Panc1 (cell line): Measurements from ENCODE around the gene ZNF91.
"Not testable (repeated sequence)": the region's sequence is repeated elsewhere in the genome, so short reads cannot be mapped to it uniquely, and the experiment has no call there.

Experiments used
- POLR2AphosphoS5 ChIP-seq: IDR thresholded peaks from 2 replicates; pipeline ENCODE4 v1.6.1; 2012; ENCODE audit warnings: mild to moderate bottlenecking, low read depth, low read length, moderate library complexity
- SIN3A ChIP-seq: IDR thresholded peaks from 2 replicates; pipeline ENCODE4 v1.6.1; 2012; ENCODE audit warnings: low read depth, mild to moderate bottlenecking, low read length, moderate library complexity, borderline replicate concordance; ENCODE audit not compliant: insufficient read depth
- TCF7L2 ChIP-seq: IDR thresholded peaks from 2 replicates; pipeline ENCODE4 v1.6.1; 2011; ENCODE audit warnings: mild to moderate bottlenecking, low read depth, low read length, inconsistent platforms
- TF ChIP-seq, protein P1 (sequence below): fragments of 450-650 bp; IDR thresholded peaks from 2 replicates; pipeline ENCODE4 v1.5.1; 2017; ENCODE audit warnings: mild to moderate bottlenecking
- TF ChIP-seq, protein P2 (sequence below), 2 experiments: IDR thresholded peaks; 2 replicates each; pipeline ENCODE4 v1.6.1; 2011 to 2012; ENCODE audit warnings: low read depth in 2 of 2, control low read depth in 1 of 2, low read length in 1 of 2, mild to moderate bottlenecking in 1 of 2, moderate library complexity in 1 of 2; ENCODE audit not compliant: insufficient read depth in 1 of 2

DNA sequence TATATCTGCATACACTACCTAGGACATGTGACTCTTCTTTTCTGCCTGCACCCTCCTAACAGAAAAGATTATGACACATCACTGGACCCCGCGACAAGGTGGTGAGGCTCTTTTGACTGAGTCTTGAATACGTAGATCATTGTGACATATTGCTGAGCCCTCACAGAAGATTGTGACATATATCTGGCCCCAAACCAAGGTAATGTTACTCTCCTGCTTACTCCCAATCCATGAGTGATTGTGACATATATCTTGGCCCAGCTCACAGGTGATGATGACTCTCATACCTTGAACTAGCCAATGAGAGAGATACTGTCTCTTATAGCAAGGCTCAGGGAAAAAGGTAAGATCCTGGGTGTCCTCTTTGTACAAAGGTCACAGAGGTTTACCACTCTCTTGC is 75.7 kb downstream of the ZNF91 start:
- TF ChIP-seq, protein P1, sequence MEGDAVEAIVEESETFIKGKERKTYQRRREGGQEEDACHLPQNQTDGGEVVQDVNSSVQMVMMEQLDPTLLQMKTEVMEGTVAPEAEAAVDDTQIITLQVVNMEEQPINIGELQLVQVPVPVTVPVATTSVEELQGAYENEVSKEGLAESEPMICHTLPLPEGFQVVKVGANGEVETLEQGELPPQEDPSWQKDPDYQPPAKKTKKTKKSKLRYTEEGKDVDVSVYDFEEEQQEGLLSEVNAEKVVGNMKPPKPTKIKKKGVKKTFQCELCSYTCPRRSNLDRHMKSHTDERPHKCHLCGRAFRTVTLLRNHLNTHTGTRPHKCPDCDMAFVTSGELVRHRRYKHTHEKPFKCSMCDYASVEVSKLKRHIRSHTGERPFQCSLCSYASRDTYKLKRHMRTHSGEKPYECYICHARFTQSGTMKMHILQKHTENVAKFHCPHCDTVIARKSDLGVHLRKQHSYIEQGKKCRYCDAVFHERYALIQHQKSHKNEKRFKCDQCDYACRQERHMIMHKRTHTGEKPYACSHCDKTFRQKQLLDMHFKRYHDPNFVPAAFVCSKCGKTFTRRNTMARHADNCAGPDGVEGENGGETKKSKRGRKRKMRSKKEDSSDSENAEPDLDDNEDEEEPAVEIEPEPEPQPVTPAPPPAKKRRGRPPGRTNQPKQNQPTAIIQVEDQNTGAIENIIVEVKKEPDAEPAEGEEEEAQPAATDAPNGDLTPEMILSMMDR = not testable (repeated sequence)
- TF ChIP-seq POLR2AphosphoS5, SIN3A, TCF7L2: not testable (repeated sequence)
- TF ChIP-seq, protein P2, sequence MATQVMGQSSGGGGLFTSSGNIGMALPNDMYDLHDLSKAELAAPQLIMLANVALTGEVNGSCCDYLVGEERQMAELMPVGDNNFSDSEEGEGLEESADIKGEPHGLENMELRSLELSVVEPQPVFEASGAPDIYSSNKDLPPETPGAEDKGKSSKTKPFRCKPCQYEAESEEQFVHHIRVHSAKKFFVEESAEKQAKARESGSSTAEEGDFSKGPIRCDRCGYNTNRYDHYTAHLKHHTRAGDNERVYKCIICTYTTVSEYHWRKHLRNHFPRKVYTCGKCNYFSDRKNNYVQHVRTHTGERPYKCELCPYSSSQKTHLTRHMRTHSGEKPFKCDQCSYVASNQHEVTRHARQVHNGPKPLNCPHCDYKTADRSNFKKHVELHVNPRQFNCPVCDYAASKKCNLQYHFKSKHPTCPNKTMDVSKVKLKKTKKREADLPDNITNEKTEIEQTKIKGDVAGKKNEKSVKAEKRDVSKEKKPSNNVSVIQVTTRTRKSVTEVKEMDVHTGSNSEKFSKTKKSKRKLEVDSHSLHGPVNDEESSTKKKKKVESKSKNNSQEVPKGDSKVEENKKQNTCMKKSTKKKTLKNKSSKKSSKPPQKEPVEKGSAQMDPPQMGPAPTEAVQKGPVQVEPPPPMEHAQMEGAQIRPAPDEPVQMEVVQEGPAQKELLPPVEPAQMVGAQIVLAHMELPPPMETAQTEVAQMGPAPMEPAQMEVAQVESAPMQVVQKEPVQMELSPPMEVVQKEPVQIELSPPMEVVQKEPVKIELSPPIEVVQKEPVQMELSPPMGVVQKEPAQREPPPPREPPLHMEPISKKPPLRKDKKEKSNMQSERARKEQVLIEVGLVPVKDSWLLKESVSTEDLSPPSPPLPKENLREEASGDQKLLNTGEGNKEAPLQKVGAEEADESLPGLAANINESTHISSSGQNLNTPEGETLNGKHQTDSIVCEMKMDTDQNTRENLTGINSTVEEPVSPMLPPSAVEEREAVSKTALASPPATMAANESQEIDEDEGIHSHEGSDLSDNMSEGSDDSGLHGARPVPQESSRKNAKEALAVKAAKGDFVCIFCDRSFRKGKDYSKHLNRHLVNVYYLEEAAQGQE (IDR thresholded peaks at IDR 0.05; ENCODE audit: insufficient read depth in 1 of 2, low read depth in 2 of 2, low read length in 1 of 2) = not testable (repeated sequence)
